Thoracic aorta (tissue), 2 donors: ENCODE data around the gene RFTN1. TPM values are rescaled to one million over a fixed set of nuclear protein-coding genes. Genes with fewer than 3 reads are reported as not detected.

Experiments
- ATAC-seq: fragments of 150-250 bp; one replicate; pipeline ENCODE4 v1.8.0; 2017; ENCODE audit warnings: low read depth; ENCODE audit not compliant: insufficient number of reproducible peaks, low FRiP score
- DNase-seq: peaks from one replicate; pipeline ENCODE4 v3.0.0-alpha.2; 2020; ENCODE audit warnings: low spot score
- H3K27ac ChIP-seq, 2 donors: fragments of 200-600 bp; sonication (generic); 1 replicate in 1 of 2; 2 replicates in 1 of 2; pipeline ENCODE4 v1.5.1; 2016; ENCODE audit warnings: mild to moderate bottlenecking in 2 of 2, moderate library complexity in 2 of 2
- H3K27me3 ChIP-seq: fragments of 200-600 bp; sonication (generic); replicated peaks from 2 replicates; pipeline ENCODE4 v1.6.0; 2016; ENCODE audit warnings: mild to moderate bottlenecking; ENCODE audit not compliant: insufficient read depth
- H3K36me3 ChIP-seq: fragments of 200-600 bp; sonication (generic); one replicate; pipeline ENCODE4 v1.5.1; 2016
- H3K4me1 ChIP-seq, 2 donors: fragments of 200-600 bp; sonication (generic); 1 replicate in 1 of 2; 2 replicates in 1 of 2; pipeline versions ENCODE4 v1.5.1 to v1.6.0; 2016; ENCODE audit warnings: low read depth in 2 of 2, mild to moderate bottlenecking in 1 of 2; ENCODE audit not compliant: control insufficient read depth in 1 of 2
- H3K4me3 ChIP-seq: fragments of 200-600 bp; sonication (generic); 2 replicates; pipeline ENCODE4 v1.5.1; 2016; ENCODE audit warnings: mild to moderate bottlenecking
- H3K9me3 ChIP-seq: fragments of 200-600 bp; sonication (generic); 2 replicates; pipeline ENCODE4 v1.5.1; 2016
- CTCF ChIP-seq: fragments of 200-600 bp; sonication (generic); IDR thresholded peaks from one replicate; pipeline ENCODE4 v1.5.1; 2019; ENCODE audit warnings: antibody characterized with exemption
- total RNA-seq, 2 donors: library from RNA; depleted of rRNA; stranded (reverse); fragments of >200 nt; gene quantifications; one replicate each; pipeline versions ENCODE4 v1.1.0 to v1.2.3, GENCODE V29; 2016

Gene RFTN1
- total RNA-seq, 2 donors from 2014 or later: 69.7 to 108 TPM

- H3K27ac ChIP-seq: no peak overlapping the region
- TF ChIP-seq CTCF: no peak
- ATAC-seq: no peak
- H3K9me3 ChIP-seq: no peaks in the 10 kb centered on the region
- DNase-seq: no peak
- H3K4me3 ChIP-seq: no peak overlapping the region
- H3K4me1 ChIP-seq: peaks cover 11 to 40% of the 10 kb centered on the region in 2 donors
- H3K27me3 ChIP-seq: no peaks in the 10 kb centered on the region
- no peaks in the 10 kb centered on the region for H3K36me3 ChIP-seq
These were observed 37.7 kb downstream of the RFTN1 start for GRCh38 chr3:16475766-16476165.

DNA sequence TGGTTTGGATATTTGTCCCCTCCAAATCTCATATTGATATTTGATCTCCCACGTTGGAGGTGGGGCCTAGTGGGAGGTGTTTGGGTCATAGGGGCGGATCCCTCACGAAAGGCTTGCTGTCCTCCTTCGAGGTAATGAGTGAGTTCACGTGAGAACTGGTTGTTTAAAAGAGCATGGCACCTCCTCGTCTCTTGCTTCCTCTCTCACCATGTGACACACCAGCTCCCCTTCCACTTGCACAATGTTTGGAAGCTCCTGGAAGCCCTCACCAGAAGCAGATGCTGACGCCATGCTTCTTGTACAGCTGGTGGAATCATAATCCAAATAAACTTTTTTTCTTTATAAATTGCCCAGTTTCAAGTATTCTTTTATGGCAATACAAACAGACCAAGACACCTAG, 38.6 kb downstream of the RFTN1 start:
- no peak for DNase-seq
- Histone ChIP-seq H3K4me1 (peaks cover 11 to 35% of the 10 kb centered on the region in 2 donors), H3K4me3 (no peak overlapping the region), H3K27ac (peak overlapping the region in 1 of 2 donors; percentile 50), H3K9me3 (peaks cover 5% of the 10 kb centered on the region), H3K27me3 (no peaks in the 10 kb centered on the region), H3K36me3 (no peaks in the 10 kb centered on the region)
- TF ChIP-seq CTCF: no peak
- no peak for ATAC-seq

DNA sequence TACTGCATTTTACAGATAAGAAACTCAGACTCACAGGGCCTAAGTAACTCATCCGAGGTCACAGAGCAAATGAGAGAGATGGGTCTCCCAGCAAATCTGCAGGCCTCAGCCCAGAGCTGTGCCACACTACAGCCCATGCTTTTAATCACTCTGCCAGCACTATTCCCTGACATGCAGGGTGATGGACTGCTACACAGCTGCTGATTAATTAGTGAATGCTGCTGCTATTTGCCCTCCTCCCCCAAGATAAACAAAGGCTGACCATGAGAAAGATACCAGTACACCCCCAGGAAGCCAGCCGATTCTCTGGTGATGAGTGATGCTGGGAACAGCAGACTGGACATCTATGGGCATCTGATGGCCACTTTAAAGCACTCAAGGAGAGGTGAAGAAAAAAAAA, 39.3 kb downstream of the RFTN1 start:
- ATAC-seq: no peak
- Histone ChIP-seq H3K27me3 (no peaks in the 10 kb centered on the region), H3K9me3 (peaks cover 5% of the 10 kb centered on the region), H3K36me3 (no peaks in the 10 kb centered on the region), H3K27ac (peak overlapping the region; percentile 12 to 50), H3K4me1 (peaks cover 15 to 42% of the 10 kb centered on the region in 2 donors), H3K4me3 (no peak overlapping the region)
- no peak for DNase-seq
- TF ChIP-seq CTCF: no peak

GRCh38 chr3:16472593-16472992, 40.9 kb downstream of the RFTN1 start:
- peaks cover 31 to 52% of the 10 kb centered on the region in 2 donors for H3K4me1 ChIP-seq
- H3K9me3 ChIP-seq: peaks cover 5% of the 10 kb centered on the region
- no peaks in the 10 kb centered on the region for H3K36me3 ChIP-seq
- TF ChIP-seq CTCF: no peak
- H3K4me3 ChIP-seq: no peak overlapping the region
- H3K27me3 ChIP-seq: no peaks in the 10 kb centered on the region
- ATAC-seq (no peak), DNase-seq (no peak)
- H3K27ac ChIP-seq: peak overlapping the region in 1 of 2 donors; percentile 50

DNA sequence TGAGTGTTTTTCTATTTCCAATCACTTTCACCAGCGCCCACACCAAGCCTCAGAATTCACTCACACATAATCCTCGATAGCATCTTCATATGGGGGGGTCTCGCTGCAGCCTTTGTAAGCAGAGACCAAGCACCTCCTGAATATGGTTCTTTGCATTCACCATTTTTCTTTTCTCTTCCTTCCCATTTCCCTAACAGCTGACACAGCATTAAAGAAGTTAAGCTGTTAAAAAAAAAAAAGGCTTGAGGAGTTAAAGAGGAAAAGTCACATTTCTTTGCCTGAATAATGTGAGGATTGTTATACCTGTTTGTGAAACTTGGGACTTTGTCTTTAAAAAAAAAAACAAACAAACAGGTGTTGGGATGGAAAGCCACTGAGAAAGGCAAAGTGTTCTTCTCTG, 41.6 kb downstream of the RFTN1 start:
- no peak overlapping the region for H3K4me3 ChIP-seq
- H3K36me3 ChIP-seq: no peaks in the 10 kb centered on the region
- ATAC-seq (no peak), DNase-seq (no peak)
- peak overlapping the region in 1 of 2 donors; percentile 50 for H3K27ac ChIP-seq
- TF ChIP-seq CTCF: no peak
- no peaks in the 10 kb centered on the region for H3K27me3 ChIP-seq
- peaks cover 33 to 58% of the 10 kb centered on the region in 2 donors for H3K4me1 ChIP-seq
- H3K9me3 ChIP-seq: peaks cover 5% of the 10 kb centered on the region
